RPMI7951 (cell line): ENCODE results near the gene OR2T6. TPM values are rescaled to one million over a fixed set of nuclear protein-coding genes. Genes with fewer than 3 reads are reported as not detected.
"Not testable (repeated sequence)": the region's sequence is repeated elsewhere in the genome, so short reads cannot be mapped to it uniquely, and the experiment has no call there.

Experiments
- DNase-seq: peaks from one replicate; pipeline ENCODE4 v3.0.0-alpha.2; 2012; ENCODE audit warnings: low read depth
- total RNA-seq: library from RNA; depleted of rRNA; stranded (reverse); fragments of >200 nt; shearing (Covaris generic); gene quantifications from 2 replicates; pipeline ENCODE4 v1.2.3, GENCODE V29; 2014; rRNA removed

Gene OR2T6
- total RNA-seq, 1 experiment from 2014 or later, result not detected

- DNase-seq, result not testable (repeated sequence)
Observed at GRCh38 chr1:248433811-248434415, 58.4 kb downstream of the OR2T6 start.

DNA sequence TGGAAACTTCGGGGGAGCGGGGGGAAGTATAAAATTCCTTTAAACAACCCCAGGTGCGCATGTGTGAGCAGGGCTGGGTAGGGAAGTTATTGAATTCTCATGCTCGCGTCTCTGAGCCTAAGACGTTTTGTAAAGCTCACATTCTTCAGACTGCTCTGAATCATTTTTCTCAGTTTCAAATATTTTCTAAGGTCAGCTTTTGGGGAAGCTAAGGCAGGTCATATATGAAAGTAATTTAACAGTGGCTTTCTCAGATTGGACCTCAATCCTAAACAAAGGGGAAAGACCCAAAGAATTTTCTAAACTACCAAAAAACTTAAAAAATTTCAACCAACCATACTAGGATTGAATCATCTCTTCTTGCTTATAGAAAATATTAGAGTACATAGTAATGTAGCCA, 59.4 kb downstream of the OR2T6 start:
- DNase-seq, result not testable (repeated sequence)

DNA sequence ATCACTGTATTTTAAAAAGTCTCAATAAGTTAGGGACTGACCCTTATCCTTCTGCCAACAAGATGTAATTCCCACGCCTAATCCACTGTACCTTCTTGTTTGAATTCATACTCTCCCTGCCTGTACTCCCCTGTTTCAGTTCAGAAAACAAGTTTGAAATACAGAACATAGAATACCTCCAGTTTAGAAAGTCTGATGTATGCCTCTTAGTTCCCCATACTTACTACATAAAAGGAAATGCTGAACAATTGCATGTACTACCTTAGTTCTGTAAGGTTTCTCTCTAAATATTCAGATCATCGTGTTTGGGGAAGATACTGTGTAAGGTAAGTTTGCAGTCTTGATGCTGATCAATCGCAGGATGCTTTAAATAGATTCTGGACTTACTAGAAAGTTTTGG, 60.8 kb downstream of the OR2T6 start:
- not testable (repeated sequence) for DNase-seq

DNA sequence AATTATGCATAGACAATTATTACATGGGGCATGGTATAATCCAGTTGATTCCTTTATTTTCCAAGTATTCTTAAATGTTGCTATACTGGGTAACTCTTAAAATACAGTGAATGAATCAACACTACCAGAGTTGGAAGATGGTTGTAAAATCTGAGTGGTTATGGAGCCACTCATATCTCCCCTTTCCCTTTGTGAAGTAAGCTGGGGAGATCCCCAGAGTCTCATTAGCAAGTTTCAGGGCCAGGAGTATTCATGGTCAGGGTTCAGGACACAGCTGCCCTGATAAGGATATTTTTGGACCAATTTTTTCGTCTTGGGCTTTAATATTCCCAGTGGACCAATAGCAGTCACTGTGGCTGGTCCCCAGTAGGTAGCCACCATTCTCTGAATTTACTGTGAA, 63.1 kb downstream of the OR2T6 start:
- DNase-seq, result not testable (repeated sequence)

- DNase-seq, result not testable (repeated sequence)
Observed at GRCh38 chr1:248439283-248439682, 63.7 kb downstream of the OR2T6 start.

Other genes with a start within 250 kb of the OR2T6 start
- gene OR2M5, start 230.6 kb upstream of the OR2T6 start, total RNA-seq, result not detected in 2 replicates
- not detected in 2 replicates for gene OR2M2, start 200.9 kb upstream of the OR2T6 start, total RNA-seq
- not detected in 2 replicates for gene OR2M3, start 178.5 kb upstream of the OR2T6 start, total RNA-seq
- 0.20 TPM in 1 of 2 replicates, not detected in the other for gene OR2M4, start 144.3 kb upstream of the OR2T6 start, total RNA-seq
- not detected in 2 replicates for gene OR2T33, start 97.8 kb upstream of the OR2T6 start, total RNA-seq
- gene OR2T12, start 72.3 kb upstream of the OR2T6 start, total RNA-seq, result not detected in 2 replicates
- gene OR2M7, start 51.2 kb upstream of the OR2T6 start, total RNA-seq, result not detected in 2 replicates
- not detected in 2 replicates for gene OR14C36, start 27.0 kb upstream of the OR2T6 start, total RNA-seq
- gene OR2T4, start 14.1 kb upstream of the OR2T6 start, total RNA-seq, result not detected in 2 replicates
- not detected in 2 replicates for gene OR2T1, start 27.3 kb downstream of the OR2T6 start, total RNA-seq
- not detected in 2 replicates for gene OR2T2, start 69.9 kb downstream of the OR2T6 start, total RNA-seq
- gene OR2T3, start 97.6 kb downstream of the OR2T6 start, total RNA-seq, result not detected in 2 replicates
- not detected in 2 replicates for gene OR2T5, start 112.8 kb downstream of the OR2T6 start, total RNA-seq
- gene OR2G6, start 132.3 kb downstream of the OR2T6 start, total RNA-seq, result not detected in 2 replicates
- not detected in 2 replicates for gene OR2T29, start 187.0 kb downstream of the OR2T6 start, total RNA-seq
- not detected in 2 replicates for gene OR2T34, start 199.0 kb downstream of the OR2T6 start, total RNA-seq
- gene OR2T10, start 222.0 kb downstream of the OR2T6 start, total RNA-seq, result not detected in 2 replicates